K562 (cell line): ENCODE data around the gene NAXE. TPM values are rescaled to one million over a fixed set of nuclear protein-coding genes. Genes with fewer than 3 reads are reported as not detected.
A peak's percentile ranks its signal among the peaks of the same experiment; 100 is the strongest.

ENCODE experiments used
- ADNP ChIP-seq: fragments of 200-800 bp; sonication (Bioruptor generic); IDR thresholded peaks from 2 replicates; pipeline ENCODE4 v1.6.1; 2016; ENCODE audit warnings: missing genetic modification characterization, missing compliant biosample characterization
- ATF6 ChIP-seq: sonication (generic); formaldehyde crosslinking; IDR thresholded peaks from 2 replicates; pipeline ENCODE4 v1.4.0; 2020; ENCODE audit warnings: mild to moderate bottlenecking, missing genetic modification reagents
- CREB1 ChIP-seq, 2 experiments: sonication (generic) in 1 of 2; formaldehyde crosslinking in 1 of 2; IDR thresholded peaks; 2 replicates each; pipeline versions ENCODE4 v1.6.1 to v1.8.0; 2012 to 2022; ENCODE audit warnings: inconsistent platforms in 1 of 2, mild to moderate bottlenecking in 1 of 2, missing genetic modification reagents in 1 of 2, moderate library complexity in 1 of 2
- E4F1 ChIP-seq: fragments of 250-450 bp; sonication (Bioruptor Pico); IDR thresholded peaks from 2 replicates; pipeline ENCODE4 v1.5.0; 2021; ENCODE audit warnings: mild to moderate bottlenecking, borderline replicate concordance
- GATA2 ChIP-seq: sonication (generic); formaldehyde crosslinking; IDR thresholded peaks from 2 replicates; pipeline ENCODE4 v1.4.0; 2020; ENCODE audit warnings: mild to moderate bottlenecking, missing genetic modification reagents
- MEF2A ChIP-seq: IDR thresholded peaks from 2 replicates; pipeline ENCODE4 v1.6.1; 2011; ENCODE audit warnings: low read depth, mild to moderate bottlenecking, low read length, moderate library complexity; ENCODE audit not compliant: control insufficient read depth
- PTRF ChIP-seq: fragments of 450-650 bp; IDR thresholded peaks from 2 replicates; pipeline ENCODE4 v1.6.1; 2016; ENCODE audit warnings: mild to moderate bottlenecking, missing genetic modification characterization, missing compliant biosample characterization
- RFX1 ChIP-seq: fragments of 450-650 bp; IDR thresholded peaks from 2 replicates; pipeline ENCODE4 v1.6.1; 2016; ENCODE audit warnings: mild to moderate bottlenecking, moderate library complexity
- THRAP3 ChIP-seq: fragments of 450-650 bp; IDR thresholded peaks from 2 replicates; pipeline ENCODE4 v1.6.1; 2016; ENCODE audit warnings: mild to moderate bottlenecking, inconsistent platforms, borderline replicate concordance
- ZNF146 ChIP-seq: IDR thresholded peaks from one replicate; pipeline ENCODE4 v1.6.1; 2018; ENCODE audit warnings: missing compliant biosample characterization; ENCODE audit not compliant: unreplicated experiment
- ZNF639 ChIP-seq, 2 experiments: fragments of 200-800 bp in 1 of 2; sonication (Bioruptor generic) in 1 of 2; sonication (generic) in 1 of 2; formaldehyde crosslinking in 1 of 2; IDR thresholded peaks in 1 of 2; conservative IDR thresholded peaks in 1 of 2; 2 replicates each; pipeline versions ENCODE4 v1.5.0 to v1.6.1; 2016 to 2020; ENCODE audit warnings: missing compliant biosample characterization in 1 of 2, missing genetic modification characterization in 1 of 2, missing genetic modification reagents in 1 of 2
- polyA plus RNA-seq, 8 experiments: library from polyadenylated mRNA; depleted of rRNA in 4 of 8; stranded (reverse) in 5 of 8; unstranded in 3 of 8; fragments of >200 nt; fragmentation: Nextera tagmentation in 2 of 8; fragmentation: Illumina TruSeq in 1 of 8; extraction: Ambion mirVana in 2 of 8; extraction: Trizol in 1 of 8; gene quantifications; 2 replicates each; pipeline versions ENCODE4 v1.2.1 to v1.2.3, GENCODE V29; 2011 to 2014; ENCODE audit warnings: inconsistent platforms in 1 of 8, missing spikeins in 1 of 8
- total RNA-seq, 7 experiments: library from RNA; depleted of rRNA in 6 of 7; stranded (reverse); fragments of >200 nt in 6 of 7; fragmentation: Illumina TruSeq in 2 of 7; extraction: Trizol in 2 of 7; gene quantifications; 2 replicates each; pipeline versions ENCODE4 v1.2.1 to v1.2.3, GENCODE V29; 2011 to 2021; ENCODE audit warnings: low replicate concordance in 1 of 7
- TF ChIP-seq, protein P1 (sequence below): fragments of 450-650 bp; IDR thresholded peaks from 2 replicates; pipeline ENCODE4 v1.6.1; 2016

NAXE gene
- total and polyA plus RNA-seq, 9 of the 15 experiments (the other 6 are each of a cell fraction or from before 2014, with no cell fraction given), result 27.3 to 137 (median 90.0) TPM

- TF ChIP-seq ATF6 (CRISPR knock-in tag) (no peak), RFX1 (peak; percentile 24; the same call in 1 of the 2 replicates), THRAP3 (no peak), PTRF (tag) (no peak), GATA2 (CRISPR knock-in tag) (no peak), ZNF639 (CRISPR knock-in tag; conservative IDR thresholded peaks at IDR 0.05 in 1 of 2, IDR thresholded peaks at IDR 0.05 in 1 of 2) (no peak), ZNF146 (CRISPR knock-in tag) (no peak), CREB1 (IDR thresholded peaks at IDR 0.05) (no peak), CREB1 (CRISPR knock-in tag; IDR thresholded peaks at IDR 0.05) (no peak), E4F1 (no peak), MEF2A (no peak), ADNP (tag) (no peak)
- TF ChIP-seq, protein P1, sequence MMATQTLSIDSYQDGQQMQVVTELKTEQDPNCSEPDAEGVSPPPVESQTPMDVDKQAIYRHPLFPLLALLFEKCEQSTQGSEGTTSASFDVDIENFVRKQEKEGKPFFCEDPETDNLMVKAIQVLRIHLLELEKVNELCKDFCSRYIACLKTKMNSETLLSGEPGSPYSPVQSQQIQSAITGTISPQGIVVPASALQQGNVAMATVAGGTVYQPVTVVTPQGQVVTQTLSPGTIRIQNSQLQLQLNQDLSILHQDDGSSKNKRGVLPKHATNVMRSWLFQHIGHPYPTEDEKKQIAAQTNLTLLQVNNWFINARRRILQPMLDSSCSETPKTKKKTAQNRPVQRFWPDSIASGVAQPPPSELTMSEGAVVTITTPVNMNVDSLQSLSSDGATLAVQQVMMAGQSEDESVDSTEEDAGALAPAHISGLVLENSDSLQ, result peak; percentile 97
Measured at GRCh38 chr1:156579472-156579871, 12.1 kb upstream of the NAXE start, which contains the start of gene TTC24 (continued).
